IMR-90 (cell line): ENCODE measurements around the gene S100A2. TPM values are rescaled to one million over a fixed set of nuclear protein-coding genes. Genes with fewer than 3 reads are reported as not detected.

Experiments used
- ATAC-seq: fragments of 200-7000 bp; cut with Tn5 transposase; 2 replicates; pipeline ENCODE4 v1.9.1; 2020; ENCODE audit warnings: low read depth, mild to moderate bottlenecking, moderate library complexity
- Bru-seq: library from RNA; stranded (reverse); fragments of 400-500 nt; gene quantifications from one replicate; lab custom pipeline; 2021; lab: Mats Ljungman, UMichigan
- BruChase-seq, 2 experiments: library from RNA; stranded (reverse); fragments of 400-500 nt; gene quantifications; one replicate each; lab custom pipeline; 2021; lab: Mats Ljungman, UMichigan
- BruUV-seq: library from RNA; stranded (reverse); fragments of 400-500 nt; replicated peaks from 2 replicates; lab custom pipeline; 2021; lab: Mats Ljungman, UMichigan
- CTCF ChIA-PET: fragments of 300-600 bp; formaldehyde crosslinking; extraction: SDS; loops from one replicate; lab custom pipeline; 2021; ENCODE audit warnings: antibody characterized with exemption; lab: Yijun Ruan, JAX
- POLR2A ChIA-PET: fragments of 300-600 bp; sonication (Branson Sonifier 250); formaldehyde crosslinking; loops from one replicate; lab custom pipeline; 2022; ENCODE audit warnings: antibody characterized with exemption; ENCODE audit not compliant: unreplicated experiment; lab: Charles Lee
- DNase-seq: peaks from one replicate; pipeline ENCODE4 v3.0.0; 2013
- H2AFZ ChIP-seq: replicated peaks from 2 replicates; pipeline ENCODE3; 2013; ENCODE audit warnings: low read length, mild to moderate bottlenecking; ENCODE audit not compliant: poor library complexity
- H2AK5ac ChIP-seq: 2 replicates; pipeline ENCODE4 v1.6.1; 2013; ENCODE audit warnings: low read depth, low read length, inconsistent platforms
- H2AK9ac ChIP-seq: replicated peaks from 2 replicates; pipeline ENCODE3; 2013; ENCODE audit warnings: mild to moderate bottlenecking, low read depth, low read length, moderate library complexity; ENCODE audit not compliant: poor library complexity
- H2BK120ac ChIP-seq: 2 replicates; pipeline ENCODE4 v1.6.1; 2013; ENCODE audit warnings: low read depth, low read length, inconsistent platforms
- H2BK15ac ChIP-seq: 3 replicates; pipeline ENCODE4 v1.6.1; 2013; ENCODE audit warnings: low read depth, low read length, inconsistent platforms
- H2BK20ac ChIP-seq: 2 replicates; pipeline ENCODE4 v1.6.1; 2013; ENCODE audit warnings: low read depth, mild to moderate bottlenecking, inconsistent platforms, low read length, moderate library complexity
- H2BK5ac ChIP-seq: 2 replicates; pipeline ENCODE4 v1.6.1; 2013; ENCODE audit warnings: mild to moderate bottlenecking, low read depth, low read length, inconsistent platforms; ENCODE audit not compliant: poor library complexity, severe bottlenecking
- H3K14ac ChIP-seq: replicated peaks from 2 replicates; pipeline ENCODE4 v1.6.1; 2013; ENCODE audit warnings: low read depth, low read length, inconsistent platforms
- H3K18ac ChIP-seq: 2 replicates; pipeline ENCODE4 v1.6.1; 2013; ENCODE audit warnings: low read depth, low read length, control low read depth
- H3K23ac ChIP-seq: 2 replicates; pipeline ENCODE4 v1.6.1; 2013; ENCODE audit warnings: low read depth, low read length, inconsistent platforms
- H3K27ac ChIP-seq: 2 replicates; pipeline ENCODE4 v1.5.1; 2013; ENCODE audit warnings: mild to moderate bottlenecking, control low read depth, low read length; ENCODE audit not compliant: insufficient read depth
- H3K27me3 ChIP-seq: 2 replicates; pipeline ENCODE4 v1.6.1; 2013; ENCODE audit warnings: low read length; ENCODE audit not compliant: control insufficient read depth, insufficient read depth
- H3K36me3 ChIP-seq: 2 replicates; pipeline ENCODE4 v1.6.1; 2013; ENCODE audit warnings: low read length, mixed read lengths; ENCODE audit not compliant: control insufficient read depth, insufficient read depth
- H3K4ac ChIP-seq: 2 replicates; pipeline ENCODE4 v1.6.1; 2013; ENCODE audit warnings: low read depth, low read length, inconsistent platforms
- H3K4me1 ChIP-seq: 2 replicates; pipeline ENCODE4 v1.6.1; 2013; ENCODE audit warnings: low read length, mixed read lengths; ENCODE audit not compliant: control insufficient read depth, insufficient read depth
- H3K4me2 ChIP-seq: 2 replicates; pipeline ENCODE4 v1.6.1; 2013; ENCODE audit warnings: low read depth, mild to moderate bottlenecking, control low read depth, low read length, moderate library complexity
- H3K4me3 ChIP-seq: 2 replicates; pipeline ENCODE4 v1.5.1; 2013; ENCODE audit warnings: low read depth, mild to moderate bottlenecking, control low read depth, low read length, moderate library complexity; ENCODE audit not compliant: insufficient read depth
- H3K56ac ChIP-seq: 2 replicates; pipeline ENCODE4 v1.6.1; 2013; ENCODE audit warnings: low read length, inconsistent platforms; ENCODE audit not compliant: insufficient read depth; ENCODE audit errors: extremely low read depth
- H3K79me1 ChIP-seq, 2 experiments: 2 replicates each; pipeline ENCODE4 v1.6.1; 2013; ENCODE audit warnings: low read length in 2 of 2, inconsistent platforms in 1 of 2, low read depth in 1 of 2
- H3K9ac ChIP-seq: 2 replicates; pipeline ENCODE4 v1.6.1; 2013; ENCODE audit warnings: low read depth, low read length, control low read depth
- H3K9me1 ChIP-seq: 2 replicates; pipeline ENCODE4 v1.6.1; 2013; ENCODE audit warnings: low read length, inconsistent platforms; ENCODE audit not compliant: insufficient read depth
- H3K9me3 ChIP-seq: 2 replicates; pipeline ENCODE4 v1.6.1; 2013; ENCODE audit warnings: low read length; ENCODE audit not compliant: control insufficient read depth, insufficient read depth
- H4K20me1 ChIP-seq: 2 replicates; pipeline ENCODE4 v1.6.1; 2013; ENCODE audit warnings: low read length, inconsistent platforms; ENCODE audit not compliant: insufficient read depth
- H4K5ac ChIP-seq: 2 replicates; pipeline ENCODE4 v1.6.1; 2013; ENCODE audit warnings: mild to moderate bottlenecking, low read depth, low read length, control low read depth
- H4K8ac ChIP-seq, 2 experiments: 2 replicates each; pipeline ENCODE4 v1.6.1; 2013; ENCODE audit warnings: low read depth in 2 of 2, low read length in 2 of 2, control low read depth in 1 of 2, inconsistent platforms in 1 of 2
- H4K91ac ChIP-seq: 2 replicates; pipeline ENCODE4 v1.6.1; 2013; ENCODE audit warnings: low read depth, low read length, inconsistent platforms; ENCODE audit not compliant: insufficient read depth
- BHLHE40 ChIP-seq: fragments of 150-350 bp; IDR thresholded peaks from 2 replicates; pipeline ENCODE4 v1.6.1; 2016; ENCODE audit warnings: mild to moderate bottlenecking, low read depth, low read length
- CTCF ChIP-seq: conservative IDR thresholded peaks from 2 replicates; pipeline ENCODE4 v1.5.1; 2012; ENCODE audit warnings: mild to moderate bottlenecking, low read depth, low read length, improper control_type of control experiment
- FOS ChIP-seq: fragments of 150-350 bp; IDR thresholded peaks from 2 replicates; pipeline ENCODE4 v1.6.1; 2016; ENCODE audit warnings: low read depth, low read length
- MAZ ChIP-seq: IDR thresholded peaks from 2 replicates; pipeline ENCODE4 v1.6.1; 2012; ENCODE audit warnings: low read depth, mild to moderate bottlenecking, low read length, improper control_type of control experiment, moderate library complexity, borderline replicate concordance
- MXI1 ChIP-seq: IDR thresholded peaks from 2 replicates; pipeline ENCODE4 v1.6.1; 2012; ENCODE audit warnings: low read depth, mild to moderate bottlenecking, low read length, moderate library complexity, borderline replicate concordance
- POLR2A ChIP-seq: IDR thresholded peaks from 2 replicates; pipeline ENCODE4 v1.6.1; 2012; ENCODE audit warnings: mild to moderate bottlenecking, low read depth, low read length
- RCOR1 ChIP-seq: IDR thresholded peaks from 2 replicates; pipeline ENCODE4 v1.6.1; 2012; ENCODE audit warnings: mild to moderate bottlenecking, low read length, improper control_type of control experiment; ENCODE audit not compliant: insufficient replicate concordance
- SMC3 ChIP-seq: fragments of 150-350 bp; IDR thresholded peaks from 2 replicates; pipeline ENCODE4 v1.6.1; 2016; ENCODE audit warnings: low read depth, mild to moderate bottlenecking, antibody characterized with exemption, low read length, moderate library complexity
- WGBS, 2 experiments: methylation state at CpG; one replicate each; pipeline versions ENCODE4 v1.1.5 to v1.1.7; 2013; ENCODE audit warnings: missing lambda C conversion rate in 2 of 2; ENCODE audit not compliant: insufficient read length in 1 of 2; ENCODE audit errors: extremely low coverage in 2 of 2; 5-methylcytosine and 5-hydroxymethylcytosine counted together
- dilution Hi-C: fragments of 300-500 bp; cut with HindIII; formaldehyde crosslinking; loops from one replicate; pipeline ENCODE4 v1.14.3; 2018; ENCODE audit warnings: low sequenced_read_pairs; ENCODE audit not compliant: unreplicated experiment
- in situ Hi-C: fragments of 300-500 bp; cut with MboI; formaldehyde crosslinking; loops from 3 replicates; pipeline ENCODE4 v1.14.3; 2019; ENCODE audit warnings: low sequenced_read_pairs, inconsistent platforms, mixed read lengths
- intact Hi-C: fragments of 100-400 bp; cut with micrococcal nuclease; formaldehyde crosslinking; loops from 2 replicates; pipeline ENCODE4 v1.10.0; 2022
- long read RNA-seq: library from polyadenylated mRNA; unstranded; transcript quantifications from one replicate; pipeline ENCODE4 v2.0.0, GENCODE V29; 2021; ENCODE audit not compliant: unreplicated experiment
- polyA plus RNA-seq, 3 experiments: library from polyadenylated mRNA; depleted of rRNA; stranded (reverse); fragments of >200 nt; gene quantifications; 2 replicates each; pipeline ENCODE4 v1.2.3, GENCODE V29; 2012; ENCODE audit warnings: low replicate concordance in 1 of 3
- total RNA-seq: library from RNA; depleted of rRNA; stranded (reverse); fragments of >200 nt; gene quantifications from 2 replicates; pipeline ENCODE4 v1.2.3, GENCODE V29; 2012; rRNA removed

S100A2 gene
- total RNA-seq (3.6 and 4.4 TPM in 2 replicates), polyA plus RNA-seq (2012; rRNA removed) (7.9 and 9.5 TPM in 2 replicates), Bru-seq, nascent RNA (percentile 33 among the genes with signal in this experiment), BruChase-seq, experiment 1, labeled RNA remaining after a 6-hour chase (percentile 45 among the genes with signal in this experiment), BruChase-seq, experiment 2, labeled RNA remaining after a 2-hour chase (percentile 47 among the genes with signal in this experiment)
- 6.2 and 11.3 TPM in 2 replicates for polyA plus RNA-seq (2012; cell fraction: cytosol; rRNA removed)
- 5.1 TPM in 2 replicates for polyA plus RNA-seq (2012; cell fraction: nucleus; rRNA removed; ENCODE audit: low replicate concordance)
- long read RNA-seq, partial matches to known transcripts: 0 of 2 reads
- long read RNA-seq, other reads (novel, unspliced or antisense): 0 of 2 reads

- 0% methylated on average over 3 of the region's 8 CpGs; no CpG with 5 or more reads in 1 of the 2 experiments for WGBS, 2 experiments
- ChIA-PET POLR2A (interaction anchor here (0.5 to 1.6 kb wide), 10 partner anchors 11 to 154 kb away, joined by 3 to 34 read pairs (median 4); partner anchors contain the start of genes S100A13, S100A5 and S100A6), CTCF (interaction anchor here (0.5 to 1.5 kb wide), 2 partner anchors 31 to 213 kb away, joined by 3 to 13 read pairs; no protein-coding TSS in a partner anchor)
- H3K9ac ChIP-seq: peak within 1 kb of the TSS; percentile 66
- H3K79me1 ChIP-seq: peaks cover 4 to 49% of the 10 kb centered on the region in 2 experiments; a peak in 3 of 4 replicates
- peak within 1 kb of the TSS; percentile 99 for H4K5ac ChIP-seq
- H3K9me1 ChIP-seq: peaks cover 28% of the 10 kb centered on the region
- peak within 1 kb of the TSS; percentile 94 for H3K27ac ChIP-seq
- intact Hi-C loops: loop anchor here (2.0 kb wide), 1 partner anchor 17 kb away; the partner anchor contains the start of gene S100A3
- BruUV-seq: no TSS peak
- H4K20me1 ChIP-seq: no peaks in the 10 kb centered on the region
- peak within 1 kb of the TSS; percentile 98 for H2BK5ac ChIP-seq
- H3K18ac ChIP-seq: peak within 1 kb of the TSS; percentile 98
- DNase-seq (peak; percentile 97), ATAC-seq (peak; percentile 62)
- peak within 1 kb of the TSS; percentile 100 for H2BK20ac ChIP-seq
- peak within 1 kb of the TSS; percentile 99 for H3K56ac ChIP-seq
- dilution Hi-C loops: no loop called here
- in situ Hi-C loops: loop anchor here (5.0 to 10.0 kb wide), 2 partner anchors 33 to 51 kb away; no protein-coding TSS in a partner anchor
- no peak for TF ChIP-seq RCOR1
- TF ChIP-seq MAZ: peak; percentile 54; the same call in 1 of the 2 replicates
- no peak for TF ChIP-seq SMC3
- peak; percentile 74; the same call in 1 of the 2 replicates for TF ChIP-seq MXI1
- peak; percentile 65 for TF ChIP-seq BHLHE40
- TF ChIP-seq POLR2A: peak; percentile 62
- no peak for TF ChIP-seq CTCF
- peak; percentile 86 for TF ChIP-seq FOS
- peak within 1 kb of the TSS; percentile 100 for H2AK5ac ChIP-seq
- H2AK9ac ChIP-seq: peak within 1 kb of the TSS; percentile 100
- H2AFZ ChIP-seq: peak within 1 kb of the TSS; percentile 90
- peak within 1 kb of the TSS; percentile 97 to 100 for H4K8ac ChIP-seq
- peak within 1 kb of the TSS; percentile 100 for H3K23ac ChIP-seq
- no peaks in the 10 kb centered on the region for H3K9me3 ChIP-seq
- peak within 1 kb of the TSS; percentile 100 for H2BK120ac ChIP-seq
- no peak within 1 kb of the TSS for H3K4me3 ChIP-seq
- peaks cover 31% of the 10 kb centered on the region for H3K4me1 ChIP-seq
- peak within 1 kb of the TSS; percentile 100 for H3K4ac ChIP-seq
- peak within 1 kb of the TSS; percentile 100 for H3K14ac ChIP-seq
- H3K36me3 ChIP-seq: no peaks in the 10 kb centered on the region
- H3K27me3 ChIP-seq: no peaks in the 10 kb centered on the region
- H4K91ac ChIP-seq: peak within 1 kb of the TSS; percentile 100
- H2BK15ac ChIP-seq: peak within 1 kb of the TSS; percentile 99
- peak within 1 kb of the TSS; percentile 53 for H3K4me2 ChIP-seq
Observed at GRCh38 chr1:153565529-153566374, at the start of gene S100A2. TSS of gene S100A2 (minus strand) at chr1:153565844. CDS start at chr1:153563877, 1,967 bp downstream.
